SK-N-SH treated with all-trans-retinoic acid at 6 μM for 48 hours (cell line): ENCODE results near the gene SSR2.

Source experiments
- ATAC-seq: fragments of 200-7000 bp; cut with Tn5 transposase; 3 replicates; pipeline ENCODE4 v1.9.1; 2020; ENCODE audit warnings: mild to moderate bottlenecking, moderate library complexity
- BACH2 ChIP-seq: fragments of 250-450 bp; sonication (Bioruptor Pico); IDR thresholded peaks from 2 replicates; pipeline ENCODE4 v1.9.0; 2021; ENCODE audit warnings: mild to moderate bottlenecking, borderline replicate concordance
- CSDC2 ChIP-seq: fragments of 250-450 bp; sonication (Bioruptor Pico); IDR thresholded peaks from 2 replicates; pipeline ENCODE4 v1.5.0; 2020; ENCODE audit warnings: mild to moderate bottlenecking, moderate library complexity
- CSRNP3 ChIP-seq: fragments of 250-450 bp; sonication (Bioruptor Pico); IDR thresholded peaks from 2 replicates; pipeline ENCODE4 v1.5.1; 2021; ENCODE audit warnings: mild to moderate bottlenecking, moderate library complexity
- ESRRG ChIP-seq: fragments of 250-450 bp; sonication (Bioruptor Pico); IDR thresholded peaks from 2 replicates; pipeline ENCODE4 v1.6.1; 2021; ENCODE audit warnings: mild to moderate bottlenecking
- ISL1 ChIP-seq: fragments of 250-450 bp; sonication (Bioruptor Pico); IDR thresholded peaks from 2 replicates; pipeline ENCODE4 v2.1.2; 2022; ENCODE audit warnings: mild to moderate bottlenecking, moderate library complexity
- OSR1 ChIP-seq: fragments of 250-450 bp; sonication (Bioruptor Pico); IDR thresholded peaks from 2 replicates; pipeline ENCODE4 v1.8.0; 2022; ENCODE audit warnings: moderate library complexity, mild to moderate bottlenecking, inconsistent platforms
- RARB ChIP-seq: fragments of 250-450 bp; sonication (Bioruptor Pico); IDR thresholded peaks from 2 replicates; pipeline ENCODE4 v1.8.0; 2021; ENCODE audit warnings: mild to moderate bottlenecking, moderate library complexity
- ZFP3 ChIP-seq: fragments of 250-450 bp; sonication (Bioruptor Pico); IDR thresholded peaks from 2 replicates; pipeline ENCODE4 v1.5.0; 2020; ENCODE audit warnings: mild to moderate bottlenecking, moderate library complexity
- ZNF565 ChIP-seq: fragments of 450-650 bp; formaldehyde crosslinking; conservative IDR thresholded peaks from 2 replicates; pipeline ENCODE4 v1.5.0; 2020; ENCODE audit warnings: low read depth, mild to moderate bottlenecking, moderate library complexity
- ZNF70 ChIP-seq: fragments of 450-650 bp; formaldehyde crosslinking; IDR thresholded peaks from 2 replicates; pipeline ENCODE4 v1.5.0; 2020; ENCODE audit warnings: mild to moderate bottlenecking, moderate library complexity
- ZNF8 ChIP-seq: fragments of 450-650 bp; formaldehyde crosslinking; IDR thresholded peaks from 2 replicates; pipeline ENCODE4 v1.5.0; 2020; ENCODE audit warnings: mild to moderate bottlenecking, moderate library complexity
- TF ChIP-seq, protein P1 (sequence below): fragments of 250-450 bp; sonication (Bioruptor Pico); IDR thresholded peaks from 2 replicates; pipeline ENCODE4 v1.5.1; 2020; ENCODE audit warnings: low read depth, mild to moderate bottlenecking, moderate library complexity
- TF ChIP-seq, protein P2 (sequence below): fragments of 250-450 bp; sonication (Bioruptor Pico); IDR thresholded peaks from 2 replicates; pipeline ENCODE4 v1.8.0; 2020; ENCODE audit warnings: mild to moderate bottlenecking, moderate library complexity, borderline replicate concordance
- TF ChIP-seq, protein P3 (sequence below): fragments of 250-450 bp; sonication (Bioruptor Pico); IDR thresholded peaks from 2 replicates; pipeline ENCODE4 v1.5.0; 2020; ENCODE audit warnings: mild to moderate bottlenecking, moderate library complexity

The SSR2 gene

DNA sequence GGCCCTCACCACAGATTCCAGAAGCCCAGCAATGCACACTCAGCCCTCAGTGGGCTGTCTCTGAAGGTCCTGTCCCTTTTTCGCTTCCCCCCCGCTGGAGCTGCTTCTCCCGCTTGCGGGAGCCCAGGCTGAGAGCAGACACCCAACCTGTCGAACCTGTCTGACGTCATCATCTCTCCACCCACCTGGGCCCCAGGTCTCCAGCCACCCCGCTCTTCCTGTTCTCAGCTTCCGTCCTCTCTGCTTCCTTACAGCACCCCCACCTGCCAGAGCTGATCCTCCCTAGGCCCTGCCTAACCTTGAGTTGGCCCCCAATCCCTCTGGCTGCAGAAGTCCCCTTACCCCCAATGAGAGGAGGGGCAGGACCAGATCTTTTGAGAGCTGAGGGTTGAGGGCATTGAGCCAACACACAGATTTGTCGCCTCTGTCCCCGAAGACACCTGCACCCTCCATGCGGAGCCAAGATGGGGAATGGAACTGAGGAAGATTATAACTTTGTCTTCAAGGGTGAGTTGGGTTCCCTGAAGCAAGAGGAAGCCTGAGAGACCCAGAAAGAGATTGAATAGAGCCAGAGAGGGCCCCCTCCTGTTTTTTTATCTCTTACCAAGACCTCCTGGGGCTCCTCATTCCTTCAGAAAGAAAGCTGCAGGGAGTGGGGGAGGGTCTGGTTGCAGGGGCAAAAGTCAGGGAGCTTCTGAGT lies 40.3 kb upstream of the SSR2 start, which contains the start of gene RAB25 (continued):
- TF ChIP-seq, protein P1, sequence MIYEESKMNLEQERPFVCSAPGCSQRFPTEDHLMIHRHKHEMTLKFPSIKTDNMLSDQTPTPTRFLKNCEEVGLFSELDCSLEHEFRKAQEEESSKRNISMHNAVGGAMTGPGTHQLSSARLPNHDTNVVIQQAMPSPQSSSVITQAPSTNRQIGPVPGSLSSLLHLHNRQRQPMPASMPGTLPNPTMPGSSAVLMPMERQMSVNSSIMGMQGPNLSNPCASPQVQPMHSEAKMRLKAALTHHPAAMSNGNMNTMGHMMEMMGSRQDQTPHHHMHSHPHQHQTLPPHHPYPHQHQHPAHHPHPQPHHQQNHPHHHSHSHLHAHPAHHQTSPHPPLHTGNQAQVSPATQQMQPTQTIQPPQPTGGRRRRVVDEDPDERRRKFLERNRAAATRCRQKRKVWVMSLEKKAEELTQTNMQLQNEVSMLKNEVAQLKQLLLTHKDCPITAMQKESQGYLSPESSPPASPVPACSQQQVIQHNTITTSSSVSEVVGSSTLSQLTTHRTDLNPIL (CRISPR knock-in tag): no peak
- no peak for TF ChIP-seq BACH2 (CRISPR knock-in tag)

GRCh38 chr1:156056326-156056849 lies 35.6 kb upstream of the SSR2 start:
- no peak for ATAC-seq
- TF ChIP-seq OSR1 (CRISPR knock-in tag) (no peak), ISL1 (CRISPR knock-in tag) (no peak)

GRCh38 chr1:156055281-156056048 lies 34.7 kb upstream of the SSR2 start:
- no peak for ATAC-seq
- no peak for TF ChIP-seq ZNF8 (CRISPR knock-in tag)
- TF ChIP-seq, protein P2, sequence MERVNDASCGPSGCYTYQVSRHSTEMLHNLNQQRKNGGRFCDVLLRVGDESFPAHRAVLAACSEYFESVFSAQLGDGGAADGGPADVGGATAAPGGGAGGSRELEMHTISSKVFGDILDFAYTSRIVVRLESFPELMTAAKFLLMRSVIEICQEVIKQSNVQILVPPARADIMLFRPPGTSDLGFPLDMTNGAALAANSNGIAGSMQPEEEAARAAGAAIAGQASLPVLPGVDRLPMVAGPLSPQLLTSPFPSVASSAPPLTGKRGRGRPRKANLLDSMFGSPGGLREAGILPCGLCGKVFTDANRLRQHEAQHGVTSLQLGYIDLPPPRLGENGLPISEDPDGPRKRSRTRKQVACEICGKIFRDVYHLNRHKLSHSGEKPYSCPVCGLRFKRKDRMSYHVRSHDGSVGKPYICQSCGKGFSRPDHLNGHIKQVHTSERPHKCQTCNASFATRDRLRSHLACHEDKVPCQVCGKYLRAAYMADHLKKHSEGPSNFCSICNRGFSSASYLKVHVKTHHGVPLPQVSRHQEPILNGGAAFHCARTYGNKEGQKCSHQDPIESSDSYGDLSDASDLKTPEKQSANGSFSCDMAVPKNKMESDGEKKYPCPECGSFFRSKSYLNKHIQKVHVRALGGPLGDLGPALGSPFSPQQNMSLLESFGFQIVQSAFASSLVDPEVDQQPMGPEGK (CRISPR knock-in tag): no peak
- TF ChIP-seq, protein P1 (CRISPR knock-in tag): no peak
- TF ChIP-seq, protein P3, sequence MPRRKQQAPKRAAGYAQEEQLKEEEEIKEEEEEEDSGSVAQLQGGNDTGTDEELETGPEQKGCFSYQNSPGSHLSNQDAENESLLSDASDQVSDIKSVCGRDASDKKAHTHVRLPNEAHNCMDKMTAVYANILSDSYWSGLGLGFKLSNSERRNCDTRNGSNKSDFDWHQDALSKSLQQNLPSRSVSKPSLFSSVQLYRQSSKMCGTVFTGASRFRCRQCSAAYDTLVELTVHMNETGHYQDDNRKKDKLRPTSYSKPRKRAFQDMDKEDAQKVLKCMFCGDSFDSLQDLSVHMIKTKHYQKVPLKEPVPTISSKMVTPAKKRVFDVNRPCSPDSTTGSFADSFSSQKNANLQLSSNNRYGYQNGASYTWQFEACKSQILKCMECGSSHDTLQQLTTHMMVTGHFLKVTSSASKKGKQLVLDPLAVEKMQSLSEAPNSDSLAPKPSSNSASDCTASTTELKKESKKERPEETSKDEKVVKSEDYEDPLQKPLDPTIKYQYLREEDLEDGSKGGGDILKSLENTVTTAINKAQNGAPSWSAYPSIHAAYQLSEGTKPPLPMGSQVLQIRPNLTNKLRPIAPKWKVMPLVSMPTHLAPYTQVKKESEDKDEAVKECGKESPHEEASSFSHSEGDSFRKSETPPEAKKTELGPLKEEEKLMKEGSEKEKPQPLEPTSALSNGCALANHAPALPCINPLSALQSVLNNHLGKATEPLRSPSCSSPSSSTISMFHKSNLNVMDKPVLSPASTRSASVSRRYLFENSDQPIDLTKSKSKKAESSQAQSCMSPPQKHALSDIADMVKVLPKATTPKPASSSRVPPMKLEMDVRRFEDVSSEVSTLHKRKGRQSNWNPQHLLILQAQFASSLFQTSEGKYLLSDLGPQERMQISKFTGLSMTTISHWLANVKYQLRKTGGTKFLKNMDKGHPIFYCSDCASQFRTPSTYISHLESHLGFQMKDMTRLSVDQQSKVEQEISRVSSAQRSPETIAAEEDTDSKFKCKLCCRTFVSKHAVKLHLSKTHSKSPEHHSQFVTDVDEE (CRISPR knock-in tag): no peak
- no peak for TF ChIP-seq CSRNP3 (CRISPR knock-in tag)
- TF ChIP-seq ZNF70 (CRISPR knock-in tag): no peak
- TF ChIP-seq OSR1 (CRISPR knock-in tag): no peak
- TF ChIP-seq ZFP3 (CRISPR knock-in tag): no peak
- no peak for TF ChIP-seq BACH2 (CRISPR knock-in tag)
- no peak for TF ChIP-seq ZNF565 (CRISPR knock-in tag)
- no peak for TF ChIP-seq RARB (CRISPR knock-in tag)
- no peak for TF ChIP-seq CSDC2 (CRISPR knock-in tag)

GRCh38 chr1:156054500-156055280 lies 33.9 kb upstream of the SSR2 start, which contains the start of gene LAMTOR2:
Gene LAMTOR2, plus strand, starts transcription at chr1:156054782. Its CDS starts 108 bp downstream, at chr1:156054890.
- peak; percentile 91 for ATAC-seq
- TF ChIP-seq, protein P2 (CRISPR knock-in tag): peak; percentile 44; the same call in 1 of the 2 replicates
- TF ChIP-seq, protein P3 (CRISPR knock-in tag): peak; percentile 25; the same call in 1 of the 2 replicates
- no peak for TF ChIP-seq ESRRG (CRISPR knock-in tag)
